Testis (tissue), 2 donors: ENCODE results near the gene COL4A2.

Source experiments
- CTCF ChIP-seq, 3 experiments: fragments of 450-650 bp in 2 of 3; fragments of 200-600 bp in 1 of 3; sonication (generic) in 1 of 3; IDR thresholded peaks; one replicate each; pipeline ENCODE4 v1.5.1; 2016 to 2019; ENCODE audit warnings: antibody characterized with exemption in 3 of 3, mild to moderate bottlenecking in 2 of 3, moderate library complexity in 1 of 3
- POLR2A ChIP-seq: fragments of 450-650 bp; IDR thresholded peaks from one replicate; pipeline ENCODE4 v1.6.1; 2017; ENCODE audit warnings: antibody characterized with exemption, mild to moderate bottlenecking, moderate library complexity

GRCh38 chr13:110319774-110320509 is 12.9 kb downstream of the COL4A2 start:
- TF ChIP-seq CTCF (IDR thresholded peaks at IDR 0.05) (no peak), POLR2A (no peak)
